Naive B cell (primary cell): ENCODE measurements around the gene NCBP1. TPM values are rescaled to one million over a fixed set of nuclear protein-coding genes. Genes with fewer than 3 reads are reported as not detected.
A peak's percentile ranks its signal among the peaks of the same experiment; 100 is the strongest.
"Not testable (repeated sequence)": the region's sequence is repeated elsewhere in the genome, so short reads cannot be mapped to it uniquely, and the experiment has no call there.

Experiments
- ATAC-seq, 2 donors: fragments of 150-1000 bp; cut with Tn5 transposase; 2 replicates each; pipeline ENCODE4 v1.10.0; 2021; ENCODE audit warnings: low read depth in 2 of 2, mild to moderate bottlenecking in 2 of 2, moderate library complexity in 2 of 2
- DNase-seq: peaks from one replicate; pipeline ENCODE4 v3.0.0; 2022
- H3K27ac Mint-ChIP-seq, 6 donors: one replicate each; pipeline ENCODE4 v1.8.0; 2020 to 2022; ENCODE audit warnings: mild to moderate bottlenecking in 6 of 6, mixed read lengths in 6 of 6, moderate library complexity in 5 of 6, inconsistent platforms in 2 of 6
- H3K27me3 Mint-ChIP-seq, 3 donors: one replicate each; pipeline ENCODE4 v1.8.0; 2021 to 2022; ENCODE audit warnings: mixed read lengths in 3 of 3, mild to moderate bottlenecking in 1 of 3
- H3K36me3 Mint-ChIP-seq, 2 donors: one replicate each; pipeline ENCODE4 v1.8.0; 2020 to 2022; ENCODE audit warnings: mixed read lengths in 2 of 2, inconsistent platforms in 1 of 2, mild to moderate bottlenecking in 1 of 2
- H3K4me1 Mint-ChIP-seq, 3 donors: one replicate each; pipeline ENCODE4 v1.8.0; 2020 to 2022; ENCODE audit warnings: mixed read lengths in 3 of 3, inconsistent platforms in 1 of 3, mild to moderate bottlenecking in 1 of 3, moderate library complexity in 1 of 3
- H3K4me3 Mint-ChIP-seq, 8 donors: one replicate each; pipeline ENCODE4 v1.8.0; 2020 to 2022; ENCODE audit warnings: mild to moderate bottlenecking in 8 of 8, mixed read lengths in 8 of 8, moderate library complexity in 8 of 8, inconsistent platforms in 2 of 8
- H3K9me3 Mint-ChIP-seq, 7 donors: one replicate each; pipeline ENCODE4 v1.8.0; 2020 to 2022; ENCODE audit warnings: mixed read lengths in 7 of 7, mild to moderate bottlenecking in 5 of 7, inconsistent platforms in 2 of 7, moderate library complexity in 1 of 7
- polyA plus RNA-seq, 6 donors: library from polyadenylated mRNA; unstranded; fragments of 300-500 nt; fragmentation: Illumina TruSeq; gene quantifications; one replicate each; pipeline ENCODE4 v1.2.3, GENCODE V29; 2021; ENCODE audit warnings: low read depth in 6 of 6

Gene NCBP1
- polyA plus RNA-seq, 6 donors from 2014 or later: 10.5 to 24.6 (median 16.2) TPM

DNA sequence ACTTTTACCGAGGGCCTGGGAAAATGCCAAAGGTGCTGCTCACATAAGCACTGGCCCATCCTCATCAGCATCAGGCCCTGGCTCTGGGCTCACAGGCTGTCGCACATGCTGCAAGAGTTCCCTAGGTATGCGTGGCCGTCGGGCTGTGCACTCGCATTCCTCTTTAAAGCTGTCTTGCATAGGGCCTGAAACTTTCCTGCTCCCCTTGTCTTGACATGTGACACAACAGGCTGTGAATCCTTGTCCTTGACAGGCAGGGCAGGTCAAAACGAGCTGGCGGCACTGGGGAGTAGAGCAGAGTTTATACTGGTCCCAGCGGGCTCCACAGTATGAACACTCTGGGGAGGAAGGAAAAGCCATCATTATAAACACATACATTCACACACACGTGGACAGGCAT lies 31.2 kb upstream of the NCBP1 start:
- no peak overlapping the region for H3K27ac Mint-ChIP-seq
- H3K27me3 Mint-ChIP-seq: no peaks in the 10 kb centered on the region

GRCh38 chr9:97604901-97605645 lies 28.5 kb upstream of the NCBP1 start:
- no peaks in the 10 kb centered on the region for H3K9me3 Mint-ChIP-seq
- H3K36me3 Mint-ChIP-seq: peaks cover 29 to 35% of the 10 kb centered on the region in 2 donors
- H3K27ac Mint-ChIP-seq: peak overlapping the region in 1 of 6 donors; percentile 38
- no peaks in the 10 kb centered on the region for H3K4me1 Mint-ChIP-seq
- no peaks in the 10 kb centered on the region for H3K27me3 Mint-ChIP-seq
- no peak for DNase-seq
- no peak overlapping the region for H3K4me3 Mint-ChIP-seq
- no peak for ATAC-seq

More for the DNA sequence above, 31.2 kb upstream of the NCBP1 start:
- peaks cover 26 to 35% of the 10 kb centered on the region in 2 donors for H3K36me3 Mint-ChIP-seq
- H3K4me1 Mint-ChIP-seq: peaks cover 7 to 8% (median 7%) of the 10 kb centered on the region in 3 donors
- ATAC-seq (no peak), DNase-seq (no peak)
- H3K9me3 Mint-ChIP-seq: peaks cover 0 to 2% (median 0%) of the 10 kb centered on the region in 7 donors
- H3K4me3 Mint-ChIP-seq: no peak overlapping the region

DNA sequence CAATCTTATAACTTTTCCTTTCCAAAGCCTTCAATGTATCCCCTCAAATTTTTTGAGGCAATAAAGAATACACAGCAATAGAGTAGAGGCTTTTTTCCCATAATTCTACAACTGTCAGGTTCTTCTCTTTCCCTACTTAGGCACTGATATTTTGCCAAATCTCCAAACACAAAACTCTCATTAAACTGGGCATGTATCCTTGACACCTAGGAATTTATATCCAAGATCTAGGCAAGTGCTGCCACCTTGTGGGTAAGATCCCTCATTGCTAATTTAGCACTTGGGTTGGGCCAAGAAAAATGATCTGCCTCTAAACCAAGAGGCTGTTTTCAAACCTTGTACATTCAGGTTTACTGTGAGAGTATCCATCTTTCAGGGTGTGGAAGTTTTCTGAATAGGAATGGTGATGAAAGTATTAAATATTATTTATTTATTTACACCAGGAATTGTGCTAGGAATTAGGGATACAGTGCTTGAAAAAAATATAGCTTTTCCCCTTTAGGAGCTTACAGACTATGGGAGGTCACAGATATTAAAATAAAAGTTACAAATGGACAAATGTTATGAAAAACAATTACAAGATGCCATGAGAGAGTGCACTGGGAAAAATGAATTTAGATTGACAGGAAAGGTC lies 18.1 kb upstream of the NCBP1 start:
- H3K36me3 Mint-ChIP-seq: peaks cover 8 to 11% of the 10 kb centered on the region in 2 donors
- no peaks in the 10 kb centered on the region for H3K9me3 Mint-ChIP-seq
- DNase-seq (peak; percentile 42), ATAC-seq (peak in 1 of 2 donors; percentile 54)
- no peaks in the 10 kb centered on the region for H3K27me3 Mint-ChIP-seq
- H3K4me1 Mint-ChIP-seq: peaks cover 0 to 18% (median 12%) of the 10 kb centered on the region in 3 donors
- peak overlapping the region in 1 of 6 donors; percentile 44 for H3K27ac Mint-ChIP-seq
- no peak overlapping the region for H3K4me3 Mint-ChIP-seq

- ATAC-seq (no peak), DNase-seq (no peak)
- peaks cover 0 to 18% (median 12%) of the 10 kb centered on the region in 3 donors for H3K4me1 Mint-ChIP-seq
- no peak overlapping the region for H3K4me3 Mint-ChIP-seq
- no peaks in the 10 kb centered on the region for H3K27me3 Mint-ChIP-seq
- H3K9me3 Mint-ChIP-seq: no peaks in the 10 kb centered on the region
- peaks cover 0 to 13% of the 10 kb centered on the region in 2 donors for H3K36me3 Mint-ChIP-seq
- H3K27ac Mint-ChIP-seq: peak overlapping the region in 1 of 6 donors; percentile 27
Observed at GRCh38 chr9:97617939-97618416, 15.6 kb upstream of the NCBP1 start.

- H3K27ac Mint-ChIP-seq: peak overlapping the region in 1 of 6 donors; percentile 89
- H3K4me1 Mint-ChIP-seq: peaks cover 0 to 18% (median 12%) of the 10 kb centered on the region in 3 donors
- peaks cover 0 to 13% of the 10 kb centered on the region in 2 donors for H3K36me3 Mint-ChIP-seq
- not testable (repeated sequence) for H3K4me3 Mint-ChIP-seq, H3K9me3 Mint-ChIP-seq, ATAC-seq, DNase-seq, H3K27me3 Mint-ChIP-seq
Observed at GRCh38 chr9:97620063-97620462, 13.6 kb upstream of the NCBP1 start.

GRCh38 chr9:97622483-97622882 lies 11.1 kb upstream of the NCBP1 start:
- ATAC-seq, H3K27ac Mint-ChIP-seq: not testable (repeated sequence)

DNA sequence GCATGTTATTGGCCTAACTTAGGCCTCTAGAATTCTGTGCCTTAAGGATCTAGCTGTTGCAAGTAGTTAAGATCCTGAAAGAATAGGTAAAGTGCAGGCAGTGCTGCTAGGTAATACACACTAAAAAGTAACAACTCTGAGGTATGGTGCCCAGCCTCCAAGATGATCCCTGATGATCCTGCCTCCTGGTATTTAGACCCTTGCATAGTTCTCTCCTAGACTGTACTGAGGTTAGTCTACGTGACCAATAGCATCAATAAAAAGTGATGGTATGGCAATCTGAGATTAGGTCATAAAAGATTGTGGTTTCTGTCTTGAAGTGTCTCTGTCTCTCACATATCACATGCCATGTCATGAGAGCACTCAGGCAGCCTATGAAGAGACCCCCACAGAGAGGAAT lies 9.7 kb upstream of the NCBP1 start:
- ATAC-seq: no peak
- no peak for DNase-seq

More at GRCh38 chr9:97622483-97622882, 11.1 kb upstream of the NCBP1 start:
- DNase-seq, H3K9me3 Mint-ChIP-seq, H3K4me3 Mint-ChIP-seq, H3K27me3 Mint-ChIP-seq: not testable (repeated sequence)
- Mint-ChIP-seq H3K36me3 (peaks cover 0 to 13% of the 10 kb centered on the region in 2 donors), H3K4me1 (peaks cover 0 to 12% (median 8%) of the 10 kb centered on the region in 3 donors)

GRCh38 chr9:97625620-97626019 lies 8.0 kb upstream of the NCBP1 start:
- DNase-seq (no peak), ATAC-seq (no peak)
- Mint-ChIP-seq H3K9me3 (no peaks in the 10 kb centered on the region), H3K27ac (no peak overlapping the region), H3K4me1 (peaks cover 2 to 8% (median 7%) of the 10 kb centered on the region in 3 donors), H3K36me3 (peaks cover 0 to 9% of the 10 kb centered on the region in 2 donors), H3K27me3 (no peaks in the 10 kb centered on the region), H3K4me3 (no peak overlapping the region)

More for the DNA sequence above, 9.7 kb upstream of the NCBP1 start:
- Mint-ChIP-seq H3K4me3 (no peak overlapping the region), H3K4me1 (no peaks in the 10 kb centered on the region), H3K36me3 (peaks cover 0 to 13% of the 10 kb centered on the region in 2 donors), H3K9me3 (no peaks in the 10 kb centered on the region), H3K27ac (peak overlapping the region in 2 of 6 donors; percentile 67 to 80), H3K27me3 (no peaks in the 10 kb centered on the region)

DNA sequence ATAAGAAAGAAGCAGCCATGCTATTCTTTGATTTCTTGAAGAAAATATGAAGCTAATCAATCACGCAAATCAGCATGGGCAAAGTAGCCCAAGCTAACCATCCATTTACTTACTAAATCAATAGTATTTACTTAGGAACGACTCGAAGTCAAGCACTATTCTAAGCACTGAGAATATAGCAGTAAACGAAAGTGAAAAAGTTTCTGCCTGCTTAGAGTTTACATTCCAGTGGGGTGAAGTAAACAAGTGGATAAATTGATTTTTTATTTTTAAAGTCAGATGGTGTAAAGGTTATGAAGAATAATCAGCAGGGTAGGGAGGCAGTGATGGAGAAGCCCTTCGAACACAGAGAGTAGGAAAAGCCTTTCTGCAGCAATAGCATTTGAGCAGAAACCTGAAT lies 6.0 kb upstream of the NCBP1 start:
- H3K27me3 Mint-ChIP-seq: no peaks in the 10 kb centered on the region
- H3K4me1 Mint-ChIP-seq: peaks cover 17 to 21% (median 18%) of the 10 kb centered on the region in 3 donors
- DNase-seq (no peak), ATAC-seq (no peak)
- H3K27ac Mint-ChIP-seq: no peak overlapping the region
- no peaks in the 10 kb centered on the region for H3K36me3 Mint-ChIP-seq
- H3K9me3 Mint-ChIP-seq: no peaks in the 10 kb centered on the region
- H3K4me3 Mint-ChIP-seq: no peak overlapping the region

DNA sequence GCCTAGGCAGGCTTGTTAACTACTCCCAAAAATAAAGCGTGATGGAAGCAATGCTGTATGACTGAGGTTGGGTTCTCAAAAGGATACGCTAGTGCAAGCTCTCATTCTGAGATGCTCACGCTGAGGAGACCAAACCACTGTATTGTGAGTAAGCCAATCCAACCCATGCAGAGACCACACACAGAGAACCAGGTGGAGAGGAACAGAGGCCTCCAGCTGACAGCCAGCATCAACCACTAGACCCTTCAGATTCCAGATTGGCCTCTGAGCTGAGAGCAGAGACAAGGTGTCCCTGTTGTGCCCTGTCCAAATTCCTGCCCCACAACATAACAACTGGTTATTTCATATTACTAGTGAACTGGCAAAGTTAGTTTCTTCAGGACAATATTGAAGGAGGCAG lies 5.0 kb upstream of the NCBP1 start:
- Mint-ChIP-seq H3K27ac (peak overlapping the region in 2 of 6 donors; percentile 53 to 64), H3K36me3 (no peaks in the 10 kb centered on the region), H3K4me3 (peak overlapping the region in 2 of 8 donors; percentile 23 to 75), H3K9me3 (no peaks in the 10 kb centered on the region), H3K4me1 (peaks cover 19 to 28% (median 19%) of the 10 kb centered on the region in 3 donors), H3K27me3 (no peaks in the 10 kb centered on the region)
- ATAC-seq (no peak), DNase-seq (no peak)

DNA sequence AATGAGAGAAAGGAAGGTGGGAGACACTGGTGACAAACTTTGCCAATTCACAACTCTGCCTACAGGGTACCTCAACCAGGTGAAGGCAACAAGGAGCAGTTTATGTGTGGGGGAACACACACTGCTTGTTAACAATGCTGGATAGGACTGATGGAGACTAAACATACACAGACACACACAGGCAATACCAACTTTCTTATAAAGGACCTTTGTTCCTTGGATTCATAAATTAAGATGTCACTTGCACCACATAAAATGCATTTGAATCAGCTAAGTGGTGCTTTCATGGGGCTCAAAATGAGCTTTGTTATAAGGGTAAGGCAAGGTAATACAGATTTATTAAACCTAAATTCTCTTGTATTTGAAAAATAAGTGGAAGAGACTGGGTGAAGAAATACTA lies 4.5 kb upstream of the NCBP1 start:
- DNase-seq: no peak
- H3K9me3 Mint-ChIP-seq: no peaks in the 10 kb centered on the region
- no peaks in the 10 kb centered on the region for H3K36me3 Mint-ChIP-seq
- ATAC-seq: no peak
- peaks cover 22 to 30% (median 23%) of the 10 kb centered on the region in 3 donors for H3K4me1 Mint-ChIP-seq
- H3K4me3 Mint-ChIP-seq: peak overlapping the region in 1 of 8 donors; percentile 23
- no peaks in the 10 kb centered on the region for H3K27me3 Mint-ChIP-seq
- H3K27ac Mint-ChIP-seq: peak overlapping the region in 3 of 6 donors; percentile 40 to 64 (median 47)

- Mint-ChIP-seq H3K27ac (peak overlapping the region in 1 of 6 donors; percentile 30), H3K4me1 (peaks cover 33 to 42% (median 36%) of the 10 kb centered on the region in 3 donors)
Observed at GRCh38 chr9:97630591-97630990, 3.0 kb upstream of the NCBP1 start.

GRCh38 chr9:97632248-97632984 lies 1.2 kb upstream of the NCBP1 start:
- Mint-ChIP-seq H3K9me3 (no peaks in the 10 kb centered on the region), H3K4me1 (peaks cover 44 to 54% (median 48%) of the 10 kb centered on the region in 3 donors), H3K4me3 (peak overlapping the region; percentile 85 to 100 (median 99)), H3K27me3 (no peaks in the 10 kb centered on the region), H3K27ac (peak overlapping the region; percentile 98 to 100 (median 100)), H3K36me3 (no peaks in the 10 kb centered on the region)
- DNase-seq (no peak), ATAC-seq (peak in 1 of 2 donors; percentile 2)

More at GRCh38 chr9:97630591-97630990, 3.0 kb upstream of the NCBP1 start:
- DNase-seq (no peak), ATAC-seq (no peak)
- Mint-ChIP-seq H3K4me3 (peak overlapping the region in 1 of 8 donors; percentile 41), H3K27me3 (no peaks in the 10 kb centered on the region), H3K9me3 (no peaks in the 10 kb centered on the region), H3K36me3 (no peaks in the 10 kb centered on the region)
